Cardiac septum (tissue), 1 donor: Measurements from ENCODE around the gene LY86. TPM values are rescaled to one million over a fixed set of nuclear protein-coding genes. Genes with fewer than 3 reads are reported as not detected.
"Not testable (repeated sequence)": the region's sequence is repeated elsewhere in the genome, so short reads cannot be mapped to it uniquely, and the experiment has no call there.

ENCODE experiments used
- DNase-seq: peaks from one replicate; pipeline ENCODE4 v3.0.0-alpha.2; 2020; ENCODE audit warnings: low spot score
- intact Hi-C: fragments of 100-400 bp; cut with DNase I; formaldehyde crosslinking; loops from one replicate; pipeline ENCODE4 v1.14.0; 2022
- total RNA-seq: library from RNA; stranded (reverse); fragmentation: NEBNext Ultra II Directional; extraction: Animal tissue kit (Norgen Biotek cat#: 25700); gene quantifications from one replicate; pipeline ENCODE4 v1.2.1, GENCODE V29; 2021
- donor health status: DM: no; HTN: no; CAD: no.

LY86 gene
- total RNA-seq, 1 donor from 2014 or later: 1.9 TPM

GRCh38 chr6:6665555-6666243, 77.2 kb downstream of the LY86 start:
- DNase-seq: no peak
- intact Hi-C loops: no loop called here

GRCh38 chr6:6670150-6670549, 81.6 kb downstream of the LY86 start:
- intact Hi-C loops, DNase-seq: not testable (repeated sequence)

DNA sequence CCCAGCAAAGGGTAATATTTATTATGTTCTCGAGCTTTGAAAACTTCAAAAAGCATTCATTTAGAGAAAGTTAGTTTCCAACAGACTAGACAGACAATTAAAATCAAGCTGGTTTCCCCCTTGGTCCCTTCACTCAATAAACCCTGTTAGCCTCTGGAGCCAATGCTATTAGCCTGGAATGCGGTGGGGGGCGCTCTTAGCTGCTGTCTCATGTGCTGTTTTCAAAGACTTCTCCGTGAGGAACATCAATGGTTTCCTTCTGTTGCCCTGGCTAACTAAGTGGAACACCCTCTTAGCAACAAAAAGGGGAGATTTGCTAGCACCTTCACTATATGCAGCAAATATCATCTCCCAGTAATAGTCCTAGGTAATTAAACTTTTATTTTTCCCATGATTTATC, 86.4 kb downstream of the LY86 start:
- intact Hi-C loops: loop anchor here (5.0 kb wide), 1 partner anchor 567 kb away; no protein-coding TSS in a partner anchor
- no peak for DNase-seq

GRCh38 chr6:6676910-6677441, 88.5 kb downstream of the LY86 start:
- no peak for DNase-seq
- intact Hi-C loops: loop anchor here (5.0 kb wide), 1 partner anchor 565 kb away; no protein-coding TSS in a partner anchor

DNA sequence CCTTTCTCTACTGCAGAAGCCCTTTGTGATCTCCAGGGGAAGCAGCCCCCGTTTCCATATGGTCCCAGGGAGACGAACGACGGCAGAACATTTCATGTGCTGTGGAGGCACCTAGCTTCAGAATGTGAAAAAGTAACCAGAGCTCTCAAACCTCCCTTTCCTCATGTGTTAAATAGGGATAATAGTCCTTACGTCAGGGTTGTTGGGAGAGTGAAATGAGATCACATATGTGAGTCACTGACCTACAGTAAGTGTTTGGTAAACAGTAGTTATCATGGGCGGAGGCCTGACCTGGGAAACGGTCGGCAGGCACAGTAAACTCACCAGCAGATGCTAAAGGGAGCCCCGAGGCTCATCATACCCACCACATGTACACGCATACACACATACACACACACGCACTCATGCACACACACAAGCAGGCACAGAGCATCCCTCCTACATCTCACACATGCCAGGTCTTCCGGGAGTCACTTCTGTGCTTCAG, 89.7 kb downstream of the LY86 start:
- intact Hi-C loops: loop anchor here (5.0 kb wide), 1 partner anchor 564 kb away; no protein-coding TSS in a partner anchor
- DNase-seq: no peak

DNA sequence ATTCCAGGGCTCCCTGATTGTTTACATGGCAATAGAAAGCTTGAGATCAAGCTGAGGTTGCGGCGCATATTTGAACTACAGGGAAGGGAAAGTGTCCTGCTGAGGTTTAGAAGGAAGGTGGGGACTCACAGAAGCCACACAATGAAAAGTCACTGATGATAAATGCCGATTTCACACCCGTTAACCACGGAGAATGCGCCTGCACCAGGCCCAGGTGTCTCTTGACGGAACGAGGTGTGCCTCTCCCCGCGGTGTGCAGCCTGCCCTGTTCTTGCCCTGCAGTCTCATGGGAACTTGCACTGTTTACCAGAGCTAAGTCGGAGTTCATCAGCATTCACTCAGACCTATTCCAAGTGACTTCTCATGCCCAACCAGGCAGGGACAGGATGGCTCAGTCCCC, 90.3 kb downstream of the LY86 start:
- intact Hi-C loops: loop anchor here (5.0 kb wide), 1 partner anchor 563 kb away; no protein-coding TSS in a partner anchor
- DNase-seq: no peak

GRCh38 chr6:6679633-6680032, 91.1 kb downstream of the LY86 start:
- intact Hi-C loops: loop anchor here (5.0 kb wide), 1 partner anchor 563 kb away; no protein-coding TSS in a partner anchor
- DNase-seq: no peak

DNA sequence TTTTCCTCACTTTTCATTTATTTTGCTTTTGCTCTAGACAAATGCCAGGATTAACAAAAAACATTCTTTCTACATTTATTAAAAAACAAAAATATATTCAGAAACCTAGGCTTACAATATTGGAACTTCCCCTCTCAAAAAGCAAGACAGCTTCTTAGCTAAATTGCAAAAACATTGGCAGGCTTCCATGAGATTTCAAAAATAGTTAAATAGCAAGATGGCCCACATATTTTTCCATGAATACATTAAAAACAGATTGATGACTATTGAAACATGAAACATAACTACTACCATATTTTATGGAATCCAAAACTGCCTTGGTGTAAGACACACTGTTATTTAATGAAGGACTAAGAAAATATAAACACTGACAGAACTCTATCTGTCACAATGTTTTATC, 92.0 kb downstream of the LY86 start:
- intact Hi-C loops: no loop called here
- DNase-seq: no peak

DNA sequence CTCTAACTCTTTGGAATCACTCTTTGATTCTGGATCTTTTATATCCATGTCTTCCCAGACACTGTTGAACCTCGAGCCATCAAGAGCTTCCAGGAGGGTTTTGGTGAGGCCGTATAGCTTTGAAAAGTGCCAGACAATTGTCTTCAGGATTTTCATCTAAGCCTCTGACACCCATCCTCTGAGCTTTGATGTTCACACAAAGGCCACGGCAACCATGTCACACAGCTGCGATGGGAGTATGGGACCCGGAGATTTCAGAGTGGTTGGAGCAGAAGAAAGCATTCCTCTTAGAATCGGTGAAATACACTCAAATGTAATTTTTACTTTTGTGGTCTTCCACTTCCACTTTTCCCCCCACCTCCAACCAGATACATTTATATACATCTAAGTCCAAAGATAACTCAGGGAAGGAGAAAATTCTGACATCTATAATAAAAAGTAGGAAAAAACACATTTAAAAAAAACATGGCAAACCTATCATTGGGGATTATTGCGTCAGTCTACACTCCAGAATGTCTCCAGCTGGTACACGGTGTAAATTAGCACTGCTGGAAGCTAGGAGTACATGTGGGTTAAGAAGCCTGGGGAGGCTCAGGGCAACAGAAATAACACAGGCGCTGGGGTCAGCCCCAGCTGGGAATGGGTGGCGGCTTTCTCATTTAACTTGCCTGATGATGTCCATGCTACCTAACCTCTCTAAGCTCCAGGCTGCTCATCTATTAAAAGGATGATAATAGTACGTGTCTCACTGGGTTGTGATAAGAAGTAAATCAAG, 92.7 kb downstream of the LY86 start:
- intact Hi-C loops: no loop called here
- DNase-seq: no peak

GRCh38 chr6:6682225-6682624, 93.7 kb downstream of the LY86 start:
- intact Hi-C loops: no loop called here
- no peak for DNase-seq

- intact Hi-C loops: no loop called here
- no peak for DNase-seq
Measured at GRCh38 chr6:6683969-6684833, 95.7 kb downstream of the LY86 start.

DNA sequence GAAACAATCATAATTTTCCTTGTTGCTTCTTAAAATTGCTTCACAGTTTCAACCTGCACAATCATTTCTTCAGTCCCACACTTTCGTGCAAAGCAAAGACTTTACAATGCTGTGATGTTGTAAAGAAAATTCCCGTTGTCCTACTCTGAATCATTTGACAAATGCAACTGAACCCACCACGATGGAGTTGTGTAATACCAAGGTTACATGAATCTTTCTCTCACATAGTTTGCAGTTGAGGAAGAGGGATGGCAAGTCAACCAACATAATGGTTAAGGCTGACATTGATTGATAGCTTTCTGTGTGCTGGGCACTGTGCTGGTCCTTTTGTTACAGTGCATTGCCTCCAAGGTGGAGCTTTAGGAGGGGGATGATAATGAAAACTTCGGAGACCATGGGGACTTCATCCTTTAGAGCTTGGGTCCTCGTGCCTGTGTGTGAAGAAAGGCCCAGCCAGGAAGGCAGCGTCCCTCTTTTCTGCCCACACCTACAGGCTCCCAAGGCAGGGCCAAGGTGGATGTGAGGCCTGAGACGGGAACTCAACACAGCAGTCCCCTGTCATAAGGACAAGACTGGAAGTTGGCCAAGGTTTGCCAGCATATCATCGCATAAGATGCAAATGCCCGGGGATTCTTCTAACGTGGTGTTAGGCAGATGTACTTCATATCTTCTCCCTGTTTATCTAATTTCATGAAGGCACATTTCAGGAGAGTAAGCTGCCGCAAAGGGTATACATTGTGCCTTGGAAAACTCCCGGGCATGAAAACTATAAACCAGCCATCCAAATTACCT, 96.9 kb downstream of the LY86 start:
- DNase-seq: no peak
- intact Hi-C loops: no loop called here

GRCh38 chr6:6686176-6686575, 97.7 kb downstream of the LY86 start:
- intact Hi-C loops: no loop called here

DNA sequence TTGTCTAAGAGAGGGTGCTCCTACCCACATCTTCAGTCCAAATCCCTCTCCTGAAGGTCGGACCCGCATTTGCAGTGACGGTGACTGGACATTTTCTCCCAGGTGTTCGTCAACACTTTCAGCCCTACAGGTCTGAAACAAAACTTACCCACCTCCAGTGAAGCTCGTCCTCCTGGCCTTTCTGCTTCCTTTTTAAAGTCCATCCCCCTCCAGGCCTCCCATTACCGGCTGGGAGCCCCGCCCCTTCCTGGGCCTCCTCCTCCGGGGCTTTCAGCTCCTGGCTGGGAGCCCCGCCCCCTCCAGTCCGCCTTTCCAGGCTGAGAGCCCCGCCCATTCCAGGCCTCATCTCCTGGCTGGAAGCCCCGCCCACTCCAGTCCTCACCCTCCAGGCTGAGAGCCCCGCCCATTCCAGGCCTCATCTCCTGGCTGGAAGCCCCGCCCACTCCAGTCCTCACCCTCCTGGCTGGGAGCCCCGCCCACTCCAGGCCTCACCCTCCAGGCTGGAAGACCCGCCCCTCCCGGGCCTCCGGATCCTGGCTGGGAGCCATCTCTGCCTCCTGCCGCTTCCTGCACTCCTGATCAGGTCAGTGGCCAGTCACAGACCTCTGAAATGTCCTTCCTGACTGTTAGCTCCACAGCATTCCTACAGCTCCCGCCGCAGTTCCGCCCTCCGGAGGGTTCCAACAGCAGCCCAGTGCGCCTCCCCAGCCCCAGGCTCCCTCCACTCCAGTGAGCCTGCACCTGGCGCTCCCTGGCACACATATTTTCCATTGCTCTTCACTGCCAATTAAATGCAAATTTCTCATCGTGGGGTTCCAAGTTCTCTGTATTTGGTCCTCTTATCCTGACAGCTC, 98.5 kb downstream of the LY86 start:
- intact Hi-C loops: no loop called here
- peak; percentile 99 for DNase-seq

More at GRCh38 chr6:6686176-6686575, 97.7 kb downstream of the LY86 start:
- DNase-seq: no peak

GRCh38 chr6:6688283-6688682, 99.8 kb downstream of the LY86 start:
- no peak for DNase-seq
- intact Hi-C loops: no loop called here

GRCh38 chr6:6688951-6689350, 100.4 kb downstream of the LY86 start:
- intact Hi-C loops: no loop called here
- DNase-seq: no peak

GRCh38 chr6:6689400-6690143, 101.1 kb downstream of the LY86 start:
- DNase-seq: no peak
- intact Hi-C loops: no loop called here
